Hepatocyte (in vitro differentiated cells): ENCODE data around the gene ESRRA. TPM values are rescaled to one million over a fixed set of nuclear protein-coding genes. Genes with fewer than 3 reads are reported as not detected.

ENCODE experiments used
- DNase-seq: peaks from one replicate; pipeline ENCODE4 v3.0.0-alpha.2; 2016; ENCODE audit warnings: low spot score
- H2AFZ ChIP-seq: fragments of 200-600 bp; sonication (generic); 2 replicates; pipeline ENCODE4 v1.6.0; 2016; ENCODE audit warnings: antibody characterized with exemption, mild to moderate bottlenecking
- H3K27ac ChIP-seq: fragments of 200-600 bp; sonication (generic); 2 replicates; pipeline ENCODE4 v1.5.1; 2016; ENCODE audit warnings: mild to moderate bottlenecking
- H3K27me3 ChIP-seq: fragments of 200-600 bp; sonication (generic); 2 replicates; pipeline ENCODE4 v1.6.1; 2016
- H3K36me3 ChIP-seq: fragments of 200-600 bp; sonication (generic); replicated peaks from 2 replicates; pipeline ENCODE4 v1.5.1; 2016; ENCODE audit warnings: low read depth; ENCODE audit not compliant: insufficient read depth
- H3K4me1 ChIP-seq: fragments of 200-600 bp; sonication (generic); 2 replicates; pipeline ENCODE4 v1.5.1; 2016; ENCODE audit warnings: mild to moderate bottlenecking, moderate library complexity; ENCODE audit not compliant: insufficient read depth
- H3K4me2 ChIP-seq: fragments of 200-600 bp; sonication (generic); 2 replicates; pipeline ENCODE4 v1.6.0; 2016
- H3K4me3 ChIP-seq: fragments of 200-600 bp; sonication (generic); 2 replicates; pipeline ENCODE4 v1.5.1; 2016; ENCODE audit warnings: mild to moderate bottlenecking
- H3K79me2 ChIP-seq: fragments of 200-600 bp; sonication (generic); 2 replicates; pipeline ENCODE4 v1.6.0; 2017; ENCODE audit warnings: mild to moderate bottlenecking
- H3K9me2 ChIP-seq: fragments of 200-600 bp; sonication (generic); replicated peaks from 2 replicates; pipeline ENCODE4 v1.6.0; 2017; ENCODE audit warnings: mild to moderate bottlenecking; ENCODE audit not compliant: insufficient read depth
- H3K9me3 ChIP-seq: fragments of 200-600 bp; sonication (generic); 2 replicates; pipeline ENCODE4 v1.5.1; 2016; ENCODE audit warnings: low read depth, mild to moderate bottlenecking
- H4K20me1 ChIP-seq: fragments of 200-600 bp; sonication (generic); 2 replicates; pipeline ENCODE4 v1.6.0; 2016; ENCODE audit warnings: mild to moderate bottlenecking; ENCODE audit not compliant: insufficient read depth, poor library complexity, severe bottlenecking
- CTCF ChIP-seq: fragments of 200-600 bp; sonication (generic); IDR thresholded peaks from 2 replicates; pipeline ENCODE4 v1.5.1; 2016; ENCODE audit warnings: antibody characterized with exemption, mild to moderate bottlenecking; ENCODE audit not compliant: poor library complexity
- EZH2 ChIP-seq: fragments of 200-600 bp; sonication (generic); IDR thresholded peaks from 2 replicates; pipeline ENCODE4 v1.6.1; 2016; ENCODE audit warnings: antibody characterized with exemption, mild to moderate bottlenecking, borderline replicate concordance
- EZH2phosphoT487 ChIP-seq: fragments of 200-600 bp; sonication (generic); IDR thresholded peaks from one replicate; pipeline ENCODE4 v1.6.1; 2018; ENCODE audit warnings: antibody characterized with exemption, mild to moderate bottlenecking, low read depth, moderate library complexity; ENCODE audit not compliant: unreplicated experiment, severe bottlenecking
- WGBS: methylation state at CpG from one replicate; pipeline ENCODE4 v1.1.6; 2016; ENCODE audit warnings: low lambda C conversion rate; ENCODE audit errors: missing lambda C conversion rate; 5-methylcytosine and 5-hydroxymethylcytosine counted together
- polyA plus RNA-seq: library from polyadenylated mRNA; unstranded; fragments of >200 nt; fragmentation: Nextera tagmentation; extraction: Ambion mirVana; gene quantifications from 2 replicates; pipeline ENCODE4 v1.2.1, GENCODE V29; 2016
- total RNA-seq: library from RNA; depleted of rRNA; stranded (reverse); fragments of >200 nt; gene quantifications from 2 replicates; pipeline ENCODE4 v1.2.3, GENCODE V29; 2014

The ESRRA gene
- total and polyA plus RNA-seq, 2 experiments from 2014 or later, result 57.4 to 62.0 TPM

- no peaks in the 10 kb centered on the region for H3K36me3 ChIP-seq
- peaks cover 29% of the 10 kb centered on the region for H3K4me1 ChIP-seq
- peaks cover 19% of the 10 kb centered on the region for H3K27me3 ChIP-seq
- H3K9me3 ChIP-seq, result no peaks in the 10 kb centered on the region
- 56% methylated on average over 5 of the region's 5 CpGs for WGBS
- no peaks in the 10 kb centered on the region for H3K9me2 ChIP-seq
- no peak for TF ChIP-seq CTCF
- no peak for TF ChIP-seq EZH2
- no peak for TF ChIP-seq EZH2phosphoT487
- H4K20me1 ChIP-seq, result no peaks in the 10 kb centered on the region
- peak overlapping the region; percentile 87 for H3K27ac ChIP-seq
- H3K79me2 ChIP-seq, result peaks cover 28% of the 10 kb centered on the region
- peak overlapping the region; percentile 78 for H3K4me2 ChIP-seq
- no peak overlapping the region for H3K4me3 ChIP-seq
- no peak for DNase-seq
- no peak overlapping the region for H2AFZ ChIP-seq
Observed at GRCh38 chr11:64304032-64304315, 1.4 kb upstream of the ESRRA start.

DNA sequence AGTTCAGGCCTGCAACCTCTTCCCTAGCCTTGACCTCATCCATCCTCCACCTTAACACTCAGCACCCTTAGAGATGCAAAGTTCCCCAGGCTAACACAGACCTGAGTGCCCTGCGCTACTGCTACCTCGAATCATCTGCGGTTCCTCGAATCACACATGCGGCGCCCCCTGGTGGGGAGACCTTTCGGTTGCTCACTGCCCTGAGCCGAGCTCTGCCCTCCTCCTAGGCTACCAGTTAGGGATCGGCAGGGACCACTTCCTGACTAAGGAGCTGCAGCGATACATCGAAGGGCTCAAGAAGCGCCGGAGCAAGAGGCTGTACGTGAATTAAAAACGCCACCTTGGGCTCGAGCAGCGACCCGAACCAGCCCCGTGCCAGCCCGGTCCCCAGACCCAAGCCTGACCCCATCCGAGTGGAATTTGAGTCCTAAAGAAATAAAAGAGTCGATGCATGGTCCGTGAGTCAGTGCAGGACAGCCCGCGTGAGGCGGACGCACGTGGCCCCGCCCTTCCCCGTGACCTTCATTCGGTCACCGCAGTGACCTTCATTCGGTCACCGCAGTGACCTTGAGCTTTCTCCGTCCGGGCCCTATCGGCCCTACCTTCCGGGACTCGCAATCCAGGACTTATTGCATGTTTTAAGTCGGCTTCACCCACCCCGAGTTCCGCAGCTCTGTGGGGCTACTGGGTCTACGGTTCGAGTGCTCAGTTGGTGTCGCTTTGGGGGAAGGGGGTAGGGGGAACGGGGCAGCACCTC is 830 bp upstream of the ESRRA start:
- Histone ChIP-seq H4K20me1 (no peaks in the 10 kb centered on the region), H2AFZ (peak overlapping the region; percentile 45), H3K9me3 (no peaks in the 10 kb centered on the region), H3K27me3 (peaks cover 14% of the 10 kb centered on the region), H3K4me1 (peaks cover 24% of the 10 kb centered on the region), H3K36me3 (no peaks in the 10 kb centered on the region), H3K4me3 (peak overlapping the region; percentile 38), H3K4me2 (peak overlapping the region; percentile 78), H3K79me2 (peaks cover 33% of the 10 kb centered on the region), H3K9me2 (no peaks in the 10 kb centered on the region), H3K27ac (peak overlapping the region; percentile 87)
- TF ChIP-seq EZH2phosphoT487 (no peak), CTCF (peak; percentile 93)
- WGBS, result 1% methylated on average over 44 of the region's 46 CpGs
- DNase-seq, result peak; percentile 96

- no peaks in the 10 kb centered on the region for H4K20me1 ChIP-seq
Observed at GRCh38 chr11:64305691-64306562, 603 bp downstream of the ESRRA start.

More at GRCh38 chr11:64305691-64306562, 603 bp downstream of the ESRRA start:
- Histone ChIP-seq H3K9me3 (no peaks in the 10 kb centered on the region), H3K79me2 (peaks cover 43% of the 10 kb centered on the region), H3K27ac (peak overlapping the region; percentile 95), H3K4me3 (peak overlapping the region; percentile 62), H3K9me2 (no peaks in the 10 kb centered on the region), H3K27me3 (no peaks in the 10 kb centered on the region), H3K36me3 (no peaks in the 10 kb centered on the region), H3K4me1 (peaks cover 11% of the 10 kb centered on the region), H3K4me2 (peak overlapping the region; percentile 90), H2AFZ (peak overlapping the region; percentile 22)
- 1% methylated on average over 38 of the region's 71 CpGs for WGBS
- DNase-seq, result peak; percentile 79
- TF ChIP-seq EZH2 (no peak), CTCF (peak; percentile 54)
